Thoracic aorta (tissue), 2 donors: ENCODE data around the gene TMEFF1. TPM values are rescaled to one million over a fixed set of nuclear protein-coding genes. Genes with fewer than 3 reads are reported as not detected.

Experiments used
- ATAC-seq: fragments of 150-250 bp; one replicate; pipeline ENCODE4 v1.8.0; 2017; ENCODE audit warnings: low read depth; ENCODE audit not compliant: insufficient number of reproducible peaks, low FRiP score
- DNase-seq: peaks from one replicate; pipeline ENCODE4 v3.0.0-alpha.2; 2020; ENCODE audit warnings: low spot score
- H3K27ac ChIP-seq, 2 donors: fragments of 200-600 bp; sonication (generic); 1 replicate in 1 of 2; 2 replicates in 1 of 2; pipeline ENCODE4 v1.5.1; 2016; ENCODE audit warnings: mild to moderate bottlenecking in 2 of 2, moderate library complexity in 2 of 2
- H3K27me3 ChIP-seq: fragments of 200-600 bp; sonication (generic); replicated peaks from 2 replicates; pipeline ENCODE4 v1.6.0; 2016; ENCODE audit warnings: mild to moderate bottlenecking; ENCODE audit not compliant: insufficient read depth
- H3K36me3 ChIP-seq: fragments of 200-600 bp; sonication (generic); one replicate; pipeline ENCODE4 v1.5.1; 2016
- H3K4me1 ChIP-seq, 2 donors: fragments of 200-600 bp; sonication (generic); 1 replicate in 1 of 2; 2 replicates in 1 of 2; pipeline versions ENCODE4 v1.5.1 to v1.6.0; 2016; ENCODE audit warnings: low read depth in 2 of 2, mild to moderate bottlenecking in 1 of 2; ENCODE audit not compliant: control insufficient read depth in 1 of 2
- H3K4me3 ChIP-seq: fragments of 200-600 bp; sonication (generic); 2 replicates; pipeline ENCODE4 v1.5.1; 2016; ENCODE audit warnings: mild to moderate bottlenecking
- H3K9me3 ChIP-seq: fragments of 200-600 bp; sonication (generic); 2 replicates; pipeline ENCODE4 v1.5.1; 2016
- total RNA-seq, 2 donors: library from RNA; depleted of rRNA; stranded (reverse); fragments of >200 nt; gene quantifications; one replicate each; pipeline versions ENCODE4 v1.1.0 to v1.2.3, GENCODE V29; 2016
- TF ChIP-seq, protein P1 (sequence below): fragments of 200-600 bp; sonication (generic); IDR thresholded peaks from one replicate; pipeline ENCODE4 v1.5.1; 2019; ENCODE audit warnings: antibody characterized with exemption

TMEFF1 gene
- total RNA-seq, 2 donors from 2014 or later, result not detected

DNA sequence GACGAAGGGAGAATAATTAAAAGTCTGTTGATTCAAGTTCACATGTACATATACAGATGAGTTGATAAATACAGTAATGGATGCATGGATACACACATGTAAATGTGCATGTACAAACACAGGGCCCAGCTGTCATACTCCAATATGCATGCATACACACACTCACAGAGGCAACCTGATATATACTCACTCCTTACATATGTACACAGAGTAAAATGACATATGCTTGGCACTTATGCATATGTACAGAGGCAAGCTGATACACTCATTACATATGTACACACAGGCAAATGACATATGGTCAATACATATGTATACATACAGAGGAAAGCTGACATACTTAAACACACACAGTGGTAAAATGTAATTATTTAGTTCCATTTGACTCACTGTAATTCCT, 7.2 kb upstream of the TMEFF1 start:
- no peaks in the 10 kb centered on the region for H3K27me3 ChIP-seq
- no peak for ATAC-seq

DNA sequence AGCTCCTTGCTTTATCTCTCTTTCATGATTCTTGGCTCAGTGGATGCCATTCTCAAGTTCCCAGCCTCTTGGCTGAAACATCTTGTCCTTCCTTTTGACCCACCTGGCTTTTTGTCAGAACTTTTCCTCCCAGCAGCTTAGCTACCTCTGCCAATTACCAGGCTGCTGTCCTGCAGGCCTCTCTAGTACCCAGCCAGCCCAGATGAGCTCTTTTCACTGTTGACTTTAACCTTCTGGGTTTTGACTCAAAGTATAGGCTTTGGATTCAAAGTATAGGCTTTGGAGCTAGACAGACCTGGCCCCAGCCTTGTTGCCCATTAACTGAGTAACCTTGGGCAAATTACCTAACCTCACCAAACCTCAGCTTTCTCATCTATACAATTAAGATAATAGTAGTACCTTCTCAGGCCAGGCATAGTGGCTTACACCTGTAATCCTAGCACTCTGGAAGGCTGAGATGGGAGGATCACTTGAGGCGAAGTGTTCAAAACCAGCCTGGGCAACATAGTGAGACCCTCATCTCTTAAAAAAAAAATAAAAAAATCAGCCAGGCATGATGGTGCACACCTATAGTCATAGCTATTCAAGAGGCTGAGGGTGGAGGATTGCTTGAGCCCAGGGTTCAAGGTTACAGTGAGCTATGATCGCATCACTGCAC, 6.6 kb upstream of the TMEFF1 start:
- Histone ChIP-seq H3K27ac (no peak overlapping the region), H3K4me3 (no peak overlapping the region), H3K27me3 (no peaks in the 10 kb centered on the region), H3K4me1 (peaks cover 0 to 6% of the 10 kb centered on the region in 2 donors), H3K9me3 (no peaks in the 10 kb centered on the region), H3K36me3 (no peaks in the 10 kb centered on the region)
- ATAC-seq (no peak), DNase-seq (no peak)
- TF ChIP-seq, protein P1, sequence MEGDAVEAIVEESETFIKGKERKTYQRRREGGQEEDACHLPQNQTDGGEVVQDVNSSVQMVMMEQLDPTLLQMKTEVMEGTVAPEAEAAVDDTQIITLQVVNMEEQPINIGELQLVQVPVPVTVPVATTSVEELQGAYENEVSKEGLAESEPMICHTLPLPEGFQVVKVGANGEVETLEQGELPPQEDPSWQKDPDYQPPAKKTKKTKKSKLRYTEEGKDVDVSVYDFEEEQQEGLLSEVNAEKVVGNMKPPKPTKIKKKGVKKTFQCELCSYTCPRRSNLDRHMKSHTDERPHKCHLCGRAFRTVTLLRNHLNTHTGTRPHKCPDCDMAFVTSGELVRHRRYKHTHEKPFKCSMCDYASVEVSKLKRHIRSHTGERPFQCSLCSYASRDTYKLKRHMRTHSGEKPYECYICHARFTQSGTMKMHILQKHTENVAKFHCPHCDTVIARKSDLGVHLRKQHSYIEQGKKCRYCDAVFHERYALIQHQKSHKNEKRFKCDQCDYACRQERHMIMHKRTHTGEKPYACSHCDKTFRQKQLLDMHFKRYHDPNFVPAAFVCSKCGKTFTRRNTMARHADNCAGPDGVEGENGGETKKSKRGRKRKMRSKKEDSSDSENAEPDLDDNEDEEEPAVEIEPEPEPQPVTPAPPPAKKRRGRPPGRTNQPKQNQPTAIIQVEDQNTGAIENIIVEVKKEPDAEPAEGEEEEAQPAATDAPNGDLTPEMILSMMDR, result no peak

More for the DNA sequence above, 7.2 kb upstream of the TMEFF1 start:
- Histone ChIP-seq H3K36me3 (no peaks in the 10 kb centered on the region), H3K4me3 (no peak overlapping the region), H3K4me1 (peaks cover 0 to 6% of the 10 kb centered on the region in 2 donors), H3K9me3 (no peaks in the 10 kb centered on the region), H3K27ac (no peak overlapping the region)
- no peak for DNase-seq
- TF ChIP-seq, protein P1, result no peak

DNA sequence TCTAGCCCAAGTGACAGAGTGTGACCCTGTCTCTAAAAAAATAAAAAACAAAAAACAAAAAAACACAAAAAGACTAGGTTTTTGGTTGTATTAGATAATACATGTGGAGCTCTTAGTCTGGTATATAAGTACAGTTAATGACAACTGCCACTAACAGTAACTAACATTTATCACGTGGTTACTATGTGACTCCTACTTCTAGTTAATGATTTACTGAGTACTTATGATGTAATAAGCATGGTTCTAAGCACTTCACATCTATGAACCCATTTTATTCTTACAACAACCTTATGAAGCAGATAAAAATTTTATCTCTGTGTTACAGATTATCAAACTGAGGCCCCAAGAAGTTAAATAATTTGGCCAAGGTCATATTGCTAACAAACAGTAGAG, 6.1 kb upstream of the TMEFF1 start:
- Histone ChIP-seq H3K4me3 (no peak overlapping the region), H3K36me3 (no peaks in the 10 kb centered on the region), H3K27ac (no peak overlapping the region), H3K27me3 (no peaks in the 10 kb centered on the region), H3K9me3 (no peaks in the 10 kb centered on the region), H3K4me1 (peaks cover 0 to 6% of the 10 kb centered on the region in 2 donors)
- ATAC-seq, result no peak
- DNase-seq, result no peak
- TF ChIP-seq, protein P1, result no peak

DNA sequence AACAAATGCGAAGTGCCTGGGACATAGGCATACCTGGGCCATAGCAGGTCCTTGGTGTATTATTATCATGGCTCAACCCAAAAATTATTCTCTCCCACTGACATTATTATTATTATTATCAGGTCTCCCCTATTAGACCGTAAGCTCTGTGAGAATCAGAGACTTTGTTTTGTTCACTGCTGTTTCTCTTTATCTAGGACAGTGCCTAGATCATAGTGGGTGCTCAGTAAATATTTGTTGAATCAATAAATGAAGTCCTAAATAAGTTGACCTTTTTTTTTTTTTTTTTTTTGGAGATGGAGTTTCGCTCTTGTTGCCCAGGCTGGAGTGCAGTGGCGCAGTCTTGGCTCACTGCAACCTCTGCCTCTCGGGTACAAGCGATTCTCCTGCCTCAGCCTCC, 4.9 kb upstream of the TMEFF1 start:
- H3K4me1 ChIP-seq, result peaks cover 0 to 6% of the 10 kb centered on the region in 2 donors
- no peak overlapping the region for H3K4me3 ChIP-seq
- H3K27ac ChIP-seq, result no peak overlapping the region
- H3K9me3 ChIP-seq, result no peaks in the 10 kb centered on the region
- TF ChIP-seq, protein P1, result no peak
- DNase-seq (no peak), ATAC-seq (no peak)
- no peaks in the 10 kb centered on the region for H3K36me3 ChIP-seq
- H3K27me3 ChIP-seq, result no peaks in the 10 kb centered on the region

DNA sequence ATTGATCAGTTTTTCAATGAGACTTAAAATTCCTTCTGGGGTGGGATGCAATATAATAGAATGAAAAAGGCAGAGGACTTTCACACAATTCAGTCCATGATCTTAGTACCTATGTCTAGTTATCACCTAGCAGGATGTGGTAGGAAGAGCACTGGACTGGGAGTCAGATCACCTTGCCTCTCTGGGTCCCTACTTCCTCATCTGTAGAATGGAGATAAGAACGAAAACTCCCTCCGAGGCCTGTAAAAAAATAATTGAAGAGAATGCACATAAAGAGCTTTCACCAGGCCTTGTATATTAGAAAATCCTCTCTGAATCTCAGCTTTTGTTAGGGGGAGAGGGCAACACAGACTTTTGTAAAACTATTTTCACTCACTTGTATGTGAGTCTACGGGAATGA, 681 bp upstream of the TMEFF1 start:
- ATAC-seq (no peak), DNase-seq (no peak)
- no peak overlapping the region for H3K4me3 ChIP-seq
- no peak overlapping the region for H3K27ac ChIP-seq
- H3K27me3 ChIP-seq, result no peaks in the 10 kb centered on the region
- no peaks in the 10 kb centered on the region for H3K36me3 ChIP-seq
- H3K9me3 ChIP-seq, result no peaks in the 10 kb centered on the region
- TF ChIP-seq, protein P1, result no peak
- peaks cover 5 to 9% of the 10 kb centered on the region in 2 donors for H3K4me1 ChIP-seq
